Astrocyte (in vitro differentiated cells and primary cell): ENCODE measurements around the gene SCUBE3. TPM values are rescaled to one million over a fixed set of nuclear protein-coding genes. Genes with fewer than 3 reads are reported as not detected.

Experiments used
- DNase-seq: peaks from one replicate; pipeline ENCODE4 v3.0.0-alpha.2; 2010; ENCODE audit warnings: low read depth
- FAIRE-seq: peaks from 2 replicates; lab custom pipeline; 2011; peaks lifted over from hg19 to GRCh38; lab: Jason Lieb, UNC
- H2AFZ ChIP-seq: 2 replicates; pipeline ENCODE4 v1.6.0; 2012; ENCODE audit warnings: low read depth, low read length, inconsistent platforms
- H3K27ac ChIP-seq: 2 replicates; pipeline ENCODE4 v1.5.1; 2011; ENCODE audit warnings: low read depth, low read length, inconsistent platforms
- H3K27me3 ChIP-seq: 2 replicates; pipeline ENCODE4 v1.6.0; 2011; ENCODE audit warnings: low read length, inconsistent platforms; ENCODE audit not compliant: insufficient read depth
- H3K36me3 ChIP-seq: 2 replicates; pipeline ENCODE4 v1.5.1; 2011; ENCODE audit warnings: low read length, inconsistent platforms; ENCODE audit not compliant: insufficient read depth
- H3K4me1 ChIP-seq: 2 replicates; pipeline ENCODE4 v1.5.1; 2011; ENCODE audit warnings: low read length, inconsistent platforms; ENCODE audit not compliant: insufficient read depth
- H3K4me2 ChIP-seq: 2 replicates; pipeline ENCODE4 v1.6.0; 2012; ENCODE audit warnings: low read length, inconsistent platforms
- H3K4me3 ChIP-seq: 2 replicates; pipeline ENCODE4 v1.5.1; 2011; ENCODE audit warnings: low read depth, mild to moderate bottlenecking, low read length, inconsistent platforms; ENCODE audit not compliant: insufficient read depth
- H3K79me2 ChIP-seq: 2 replicates; pipeline ENCODE4 v1.6.0; 2012; ENCODE audit warnings: mild to moderate bottlenecking, low read length, inconsistent platforms; ENCODE audit not compliant: insufficient read depth
- H3K9ac ChIP-seq: 2 replicates; pipeline ENCODE4 v1.6.0; 2012; ENCODE audit warnings: mild to moderate bottlenecking, low read length, inconsistent platforms
- H3K9me3 ChIP-seq: 2 replicates; pipeline ENCODE4 v1.5.1; 2012; ENCODE audit warnings: low read depth, mild to moderate bottlenecking, low read length, inconsistent platforms; ENCODE audit not compliant: insufficient read depth
- H4K20me1 ChIP-seq: 2 replicates; pipeline ENCODE4 v1.6.0; 2012; ENCODE audit warnings: low read length, inconsistent platforms; ENCODE audit not compliant: insufficient read depth
- H3K27ac Mint-ChIP-seq: one replicate; pipeline ENCODE4 v1.8.0; 2021; ENCODE audit warnings: mild to moderate bottlenecking, mixed read lengths; ENCODE audit not compliant: unreplicated experiment
- H3K27me3 Mint-ChIP-seq: one replicate; pipeline ENCODE4 v1.8.0; 2021; ENCODE audit warnings: low read depth, mixed read lengths; ENCODE audit not compliant: unreplicated experiment
- H3K36me3 Mint-ChIP-seq: one replicate; pipeline ENCODE4 v1.8.0; 2021; ENCODE audit warnings: low read depth, mixed read lengths; ENCODE audit not compliant: unreplicated experiment
- H3K4me1 Mint-ChIP-seq: one replicate; pipeline ENCODE4 v1.8.0; 2021; ENCODE audit warnings: low read depth, mixed read lengths; ENCODE audit not compliant: unreplicated experiment
- H3K4me3 Mint-ChIP-seq: one replicate; pipeline ENCODE4 v1.8.0; 2021; ENCODE audit warnings: mild to moderate bottlenecking, moderate library complexity, mixed read lengths; ENCODE audit not compliant: unreplicated experiment
- H3K9me3 Mint-ChIP-seq: one replicate; pipeline ENCODE4 v1.8.0; 2021; ENCODE audit warnings: mild to moderate bottlenecking, mixed read lengths; ENCODE audit not compliant: unreplicated experiment
- CTCF ChIP-seq: IDR thresholded peaks from 2 replicates; pipeline ENCODE4 v1.5.1; 2011; ENCODE audit warnings: low read depth, mild to moderate bottlenecking, inconsistent platforms, low read length, moderate library complexity; ENCODE audit not compliant: insufficient read depth
- EZH2 ChIP-seq: IDR thresholded peaks from 2 replicates; pipeline ENCODE4 v1.6.1; 2012; ENCODE audit warnings: mild to moderate bottlenecking, low read length, inconsistent platforms; ENCODE audit not compliant: insufficient read depth
- total RNA-seq: library from RNA; stranded (reverse); gene quantifications from 2 replicates; pipeline ENCODE4 v1.2.1, GENCODE V29; 2021

The SCUBE3 gene
- total RNA-seq, 1 donor from 2014 or later: 10.1 TPM

- Histone ChIP-seq H3K27ac (peak overlapping the region; percentile 63), H3K9ac (peak overlapping the region; percentile 31), H4K20me1 (no peaks in the 10 kb centered on the region), H3K79me2 (no peaks in the 10 kb centered on the region), H3K27me3 (no peaks in the 10 kb centered on the region), H3K4me3 (no peak overlapping the region), H3K4me1 (peaks cover 47% of the 10 kb centered on the region), H3K36me3 (no peaks in the 10 kb centered on the region), H3K4me2 (peak overlapping the region; percentile 37), H2AFZ (peak overlapping the region; percentile 2), H3K9me3 (no peaks in the 10 kb centered on the region)
- H3K27me3 Mint-ChIP-seq: peaks cover 2% of the 10 kb centered on the region
- FAIRE-seq: peak; percentile 45
- no peaks in the 10 kb centered on the region for H3K36me3 Mint-ChIP-seq
- H3K9me3 Mint-ChIP-seq: peaks cover 2% of the 10 kb centered on the region
- H3K4me3 Mint-ChIP-seq: no peak overlapping the region
- TF ChIP-seq CTCF: no peak
- TF ChIP-seq EZH2: no peak
- H3K4me1 Mint-ChIP-seq: peaks cover 32% of the 10 kb centered on the region
- DNase-seq: peak; percentile 66
- no peak overlapping the region for H3K27ac Mint-ChIP-seq
Observed at GRCh38 chr6:35181933-35182612, 31.7 kb upstream of the SCUBE3 start.

- Mint-ChIP-seq H3K27ac (no peak overlapping the region), H3K27me3 (peaks cover 2% of the 10 kb centered on the region), H3K36me3 (no peaks in the 10 kb centered on the region), H3K4me1 (peaks cover 24% of the 10 kb centered on the region), H3K4me3 (no peak overlapping the region), H3K9me3 (peaks cover 2% of the 10 kb centered on the region)
- H3K4me2 ChIP-seq: no peak overlapping the region
- H3K4me3 ChIP-seq: no peak overlapping the region
- H4K20me1 ChIP-seq: no peaks in the 10 kb centered on the region
- H3K79me2 ChIP-seq: no peaks in the 10 kb centered on the region
- H3K9ac ChIP-seq: no peak overlapping the region
- DNase-seq: no peak
- no peaks in the 10 kb centered on the region for H3K27me3 ChIP-seq
- H2AFZ ChIP-seq: no peak overlapping the region
- H3K27ac ChIP-seq: no peak overlapping the region
- TF ChIP-seq CTCF (no peak), EZH2 (no peak)
- peaks cover 35% of the 10 kb centered on the region for H3K4me1 ChIP-seq
- no peak for FAIRE-seq
- no peaks in the 10 kb centered on the region for H3K9me3 ChIP-seq
- H3K36me3 ChIP-seq: no peaks in the 10 kb centered on the region
Observed at GRCh38 chr6:35183281-35183680, 30.5 kb upstream of the SCUBE3 start.

- no peaks in the 10 kb centered on the region for H3K36me3 ChIP-seq
- H3K27ac ChIP-seq: no peak overlapping the region
- no peaks in the 10 kb centered on the region for H4K20me1 ChIP-seq
- FAIRE-seq (no peak), DNase-seq (no peak)
- no peaks in the 10 kb centered on the region for H3K79me2 ChIP-seq
- no peak overlapping the region for H3K4me3 ChIP-seq
- H2AFZ ChIP-seq: no peak overlapping the region
- H3K9ac ChIP-seq: no peak overlapping the region
- Mint-ChIP-seq H3K27ac (no peak overlapping the region), H3K27me3 (no peaks in the 10 kb centered on the region), H3K9me3 (peaks cover 2% of the 10 kb centered on the region), H3K4me1 (peaks cover 17% of the 10 kb centered on the region), H3K4me3 (no peak overlapping the region), H3K36me3 (no peaks in the 10 kb centered on the region)
- H3K4me1 ChIP-seq: peaks cover 28% of the 10 kb centered on the region
- TF ChIP-seq EZH2 (no peak), CTCF (no peak)
- no peak overlapping the region for H3K4me2 ChIP-seq
- no peaks in the 10 kb centered on the region for H3K27me3 ChIP-seq
- H3K9me3 ChIP-seq: no peaks in the 10 kb centered on the region
Observed at GRCh38 chr6:35183935-35184334, 29.8 kb upstream of the SCUBE3 start.
